Measurements from ENCODE around the gene TRIM29. TPM values are rescaled to one million over a fixed set of nuclear protein-coding genes. Genes with fewer than 3 reads are reported as not detected.

TRIM29 gene
- total and polyA plus RNA-seq, 2 of the 13 experiments (the other 11 are each of a cell fraction or from before 2014, with no cell fraction given) = 0.86 TPM

- TF ChIP-seq ZNF503 (CRISPR knock-in tag; IDR thresholded peaks at IDR 0.05) = 0 out of 2 replicates have a peak, but pooled peaks have one; percentile 44
- no peak for TF ChIP-seq ZNF598 (CRISPR knock-in tag; IDR thresholded peaks at IDR 0.05; ENCODE audit: borderline replicate concordance)
- TF ChIP-seq ZNF382 (CRISPR knock-in tag; IDR thresholded peaks at IDR 0.05; ENCODE audit: borderline replicate concordance) = no peak
- TF ChIP-seq NFKBIZ (CRISPR knock-in tag; IDR thresholded peaks at IDR 0.05) = no peak
- TF ChIP-seq AHR (CRISPR knock-in tag; IDR thresholded peaks at IDR 0.05) = no peak
- TF ChIP-seq SOX6 (IDR thresholded peaks at IDR 0.05) = no peak
- TF ChIP-seq SOX6 (CRISPR knock-in tag; IDR thresholded peaks at IDR 0.05) = peak; percentile 80
- peak; percentile 60; the same call in 1 of the 2 replicates for TF ChIP-seq BRD4 (CRISPR knock-in tag; IDR thresholded peaks at IDR 0.05)
- peak; percentile 39; the same call in 1 of the 2 replicates for TF ChIP-seq NFIC (IDR thresholded peaks at IDR 0.05; ENCODE audit: low read length)
- peak; percentile 88 for TF ChIP-seq ZNF292 (CRISPR knock-in tag; IDR thresholded peaks at IDR 0.05; ENCODE audit: borderline replicate concordance, low read depth)
- no peak for TF ChIP-seq MYNN (CRISPR knock-in tag; IDR thresholded peaks at IDR 0.05; ENCODE audit: low read depth)
- 0 out of 2 replicates have a peak, but pooled peaks have one; percentile 5 for TF ChIP-seq ZNF142 (CRISPR knock-in tag; IDR thresholded peaks at IDR 0.05)
- TF ChIP-seq RXRB (CRISPR knock-in tag; IDR thresholded peaks at IDR 0.05; ENCODE audit: borderline replicate concordance) = peak; percentile 76
- TF ChIP-seq DDIT3 (CRISPR knock-in tag; IDR thresholded peaks at IDR 0.05) = no peak
- TF ChIP-seq NFYC (CRISPR knock-in tag; IDR thresholded peaks at IDR 0.05) = no peak
- TF ChIP-seq ZNF547 (CRISPR knock-in tag; IDR thresholded peaks at IDR 0.05) = no peak
- TF ChIP-seq ZNF574 (CRISPR knock-in tag; IDR thresholded peaks at IDR 0.05) = peak; percentile 77
- peak; percentile 49; the same call in 1 of the 2 replicates for TF ChIP-seq NFKB2 (CRISPR knock-in tag; IDR thresholded peaks at IDR 0.05; ENCODE audit: borderline replicate concordance)
Measured at GRCh38 chr11:120184946-120185705, 47.2 kb upstream of the TRIM29 start (continued).

Measured in HepG2 (cell line).